Transverse colon (tissue), 4 donors: Measurements from ENCODE around the gene ZNF672. TPM values are rescaled to one million over a fixed set of nuclear protein-coding genes. Genes with fewer than 3 reads are reported as not detected.

Experiments used
- DNase-seq: peaks from one replicate; pipeline ENCODE4 v3.0.0-alpha.2; 2019
- H3K27ac ChIP-seq, 4 donors: fragments of 200-600 bp; sonication (generic); 2 replicates each; pipeline ENCODE4 v1.5.1; 2016 to 2018; ENCODE audit warnings: inconsistent platforms in 4 of 4
- H3K27me3 ChIP-seq: fragments of 200-600 bp; sonication (generic); 2 replicates; pipeline ENCODE4 v1.5.1; 2017; ENCODE audit warnings: inconsistent platforms
- H3K36me3 ChIP-seq, 4 donors: fragments of 200-600 bp; sonication (generic); 2 replicates each; pipeline ENCODE4 v1.5.1; 2017 to 2019; ENCODE audit warnings: inconsistent platforms in 4 of 4
- H3K4me1 ChIP-seq, 4 donors: fragments of 200-600 bp; sonication (generic); 2 replicates each; pipeline ENCODE4 v1.5.1; 2017 to 2020; ENCODE audit warnings: inconsistent platforms in 4 of 4
- H3K4me3 ChIP-seq, 4 donors: fragments of 200-600 bp; sonication (generic); 1 replicate in 1 of 4; 2 replicates in 3 of 4; pipeline versions ENCODE4 v1.5.1 to v1.6.1; 2017 to 2019; ENCODE audit warnings: inconsistent platforms in 4 of 4
- H3K9me3 ChIP-seq, 2 donors: fragments of 200-600 bp; sonication (generic); 2 replicates each; pipeline ENCODE4 v1.5.1; 2017 to 2019; ENCODE audit warnings: inconsistent platforms in 2 of 2
- EP300 ChIP-seq: sonication (generic); formaldehyde crosslinking; IDR thresholded peaks from one replicate; pipeline ENCODE4 v1.6.1; 2017; ENCODE audit warnings: antibody characterized with exemption, low read depth
- POLR2A ChIP-seq: fragments of 450-650 bp; IDR thresholded peaks from one replicate; pipeline ENCODE4 v1.6.1; 2016; ENCODE audit warnings: antibody characterized with exemption, mild to moderate bottlenecking, moderate library complexity
- POLR2AphosphoS5 ChIP-seq, 3 donors: sonication (generic); formaldehyde crosslinking; IDR thresholded peaks; one replicate each; pipeline ENCODE4 v1.6.1; 2016; ENCODE audit warnings: antibody characterized with exemption in 3 of 3
- WGBS, 2 donors: methylation state at CpG; one replicate each; pipeline ENCODE4 v1.1.5; 2018; ENCODE audit warnings: low coverage in 1 of 2; 5-methylcytosine and 5-hydroxymethylcytosine counted together
- in situ Hi-C, 4 donors: fragments of 200-750 bp; cut with MboI; loops; one replicate each; pipeline versions ENCODE4 v1.15.0 to v1.15.1; 2017; ENCODE audit warnings: low sequenced_read_pairs in 3 of 4, low pct_ligation_motif_present in 1 of 4, low pct_unique_long_range_greater_than_20kb in 1 of 4
- intact Hi-C: fragments of 100-400 bp; cut with DNase I; formaldehyde crosslinking; loops from one replicate; pipeline ENCODE4 v1.15.1; 2023; ENCODE audit warnings: low total_unique reads
- total RNA-seq, 4 donors: library from RNA; depleted of rRNA; stranded (reverse); fragments of >200 nt; gene quantifications; one replicate each; pipeline ENCODE4 v1.1.0, GENCODE V29; 2016
- TF ChIP-seq, protein P1 (sequence below), 5 experiments: fragments of 200-600 bp in 3 of 5; fragments of 450-650 bp in 2 of 5; sonication (generic) in 3 of 5; IDR thresholded peaks; 1 replicate in 2 of 5; 2 replicates in 3 of 5; pipeline ENCODE4 v1.5.1; 2016 to 2017; ENCODE audit warnings: antibody characterized with exemption in 5 of 5, inconsistent platforms in 3 of 5, mild to moderate bottlenecking in 2 of 5, moderate library complexity in 1 of 5

ZNF672 gene
- total RNA-seq, 4 donors from 2014 or later: 34.8 to 53.1 (median 44.7) TPM

DNA sequence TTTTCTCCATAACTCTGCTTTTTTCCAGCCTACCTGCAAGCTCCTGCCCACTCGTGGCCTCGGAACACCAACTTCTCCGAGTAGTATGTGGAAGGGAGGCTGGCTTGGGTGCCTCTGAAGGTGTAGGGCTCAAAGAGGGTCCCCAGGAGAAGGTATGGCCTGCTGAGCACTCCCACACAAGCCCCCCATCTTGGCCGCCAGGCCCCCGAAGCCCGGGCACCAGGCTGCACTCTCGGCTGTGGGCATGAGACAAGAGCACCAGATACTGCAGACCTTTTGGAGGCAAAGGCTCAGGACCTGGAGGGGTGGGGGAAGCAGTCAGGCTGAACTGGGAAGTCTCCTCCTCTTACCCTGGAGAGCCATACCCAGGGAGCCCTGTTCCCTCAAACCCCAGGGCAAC, 19.2 kb downstream of the ZNF672 start:
- Histone ChIP-seq H3K27ac (no peak overlapping the region), H3K36me3 (no peaks in the 10 kb centered on the region), H3K27me3 (no peaks in the 10 kb centered on the region), H3K4me3 (no peak overlapping the region), H3K4me1 (peaks cover 9 to 21% (median 15%) of the 10 kb centered on the region in 4 donors), H3K9me3 (no peaks in the 10 kb centered on the region)
- in situ Hi-C loops (no loop called here), intact Hi-C loops (no loop called here)
- no peak for DNase-seq
- 94 to 96% methylated on average over 3 to 7 of the region's 7 CpGs for WGBS, 2 donors
- TF ChIP-seq POLR2AphosphoS5 (IDR thresholded peaks at IDR 0.05) (no peak), EP300 (no peak), POLR2A (no peak)
- TF ChIP-seq, protein P1, sequence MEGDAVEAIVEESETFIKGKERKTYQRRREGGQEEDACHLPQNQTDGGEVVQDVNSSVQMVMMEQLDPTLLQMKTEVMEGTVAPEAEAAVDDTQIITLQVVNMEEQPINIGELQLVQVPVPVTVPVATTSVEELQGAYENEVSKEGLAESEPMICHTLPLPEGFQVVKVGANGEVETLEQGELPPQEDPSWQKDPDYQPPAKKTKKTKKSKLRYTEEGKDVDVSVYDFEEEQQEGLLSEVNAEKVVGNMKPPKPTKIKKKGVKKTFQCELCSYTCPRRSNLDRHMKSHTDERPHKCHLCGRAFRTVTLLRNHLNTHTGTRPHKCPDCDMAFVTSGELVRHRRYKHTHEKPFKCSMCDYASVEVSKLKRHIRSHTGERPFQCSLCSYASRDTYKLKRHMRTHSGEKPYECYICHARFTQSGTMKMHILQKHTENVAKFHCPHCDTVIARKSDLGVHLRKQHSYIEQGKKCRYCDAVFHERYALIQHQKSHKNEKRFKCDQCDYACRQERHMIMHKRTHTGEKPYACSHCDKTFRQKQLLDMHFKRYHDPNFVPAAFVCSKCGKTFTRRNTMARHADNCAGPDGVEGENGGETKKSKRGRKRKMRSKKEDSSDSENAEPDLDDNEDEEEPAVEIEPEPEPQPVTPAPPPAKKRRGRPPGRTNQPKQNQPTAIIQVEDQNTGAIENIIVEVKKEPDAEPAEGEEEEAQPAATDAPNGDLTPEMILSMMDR (IDR thresholded peaks at IDR 0.05): no peak

DNA sequence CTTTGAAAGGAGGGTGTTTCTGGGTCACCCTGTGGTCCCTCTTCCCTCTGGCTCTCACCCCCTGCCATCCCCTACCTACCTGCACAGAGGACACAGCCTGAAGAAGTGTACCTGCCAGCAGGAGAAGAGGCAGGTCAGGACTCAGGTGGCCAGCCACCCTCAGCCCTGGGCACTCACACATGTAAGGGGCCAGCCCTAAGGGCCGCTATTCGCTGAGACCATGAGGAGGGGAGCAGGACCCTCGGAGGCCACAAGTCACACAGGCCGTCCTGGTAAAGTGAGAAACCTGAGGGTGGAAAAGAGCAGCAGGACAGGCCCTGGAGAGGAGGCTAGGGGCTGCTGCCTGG, 19.7 kb downstream of the ZNF672 start:
- peak overlapping the region; percentile 89 to 94 (median 92) for H3K27ac ChIP-seq
- no peak for DNase-seq
- no peaks in the 10 kb centered on the region for H3K9me3 ChIP-seq
- in situ Hi-C loops: no loop called here
- no peak for TF ChIP-seq POLR2A
- TF ChIP-seq, protein P1 (IDR thresholded peaks at IDR 0.05): no peak
- no peak for TF ChIP-seq EP300
- no peak for TF ChIP-seq POLR2AphosphoS5 (IDR thresholded peaks at IDR 0.05)
- no peaks in the 10 kb centered on the region for H3K36me3 ChIP-seq
- 13 to 17% methylated on average over 3 to 4 of the region's 4 CpGs for WGBS, 2 donors
- peak overlapping the region; percentile 42 to 68 (median 47) for H3K4me3 ChIP-seq
- intact Hi-C loops: loop anchor here (2.0 kb wide), 1 partner anchor 19 kb away; the partner anchor contains the start of gene ZNF672
- no peaks in the 10 kb centered on the region for H3K27me3 ChIP-seq
- H3K4me1 ChIP-seq: peaks cover 9 to 26% (median 20%) of the 10 kb centered on the region in 4 donors

DNA sequence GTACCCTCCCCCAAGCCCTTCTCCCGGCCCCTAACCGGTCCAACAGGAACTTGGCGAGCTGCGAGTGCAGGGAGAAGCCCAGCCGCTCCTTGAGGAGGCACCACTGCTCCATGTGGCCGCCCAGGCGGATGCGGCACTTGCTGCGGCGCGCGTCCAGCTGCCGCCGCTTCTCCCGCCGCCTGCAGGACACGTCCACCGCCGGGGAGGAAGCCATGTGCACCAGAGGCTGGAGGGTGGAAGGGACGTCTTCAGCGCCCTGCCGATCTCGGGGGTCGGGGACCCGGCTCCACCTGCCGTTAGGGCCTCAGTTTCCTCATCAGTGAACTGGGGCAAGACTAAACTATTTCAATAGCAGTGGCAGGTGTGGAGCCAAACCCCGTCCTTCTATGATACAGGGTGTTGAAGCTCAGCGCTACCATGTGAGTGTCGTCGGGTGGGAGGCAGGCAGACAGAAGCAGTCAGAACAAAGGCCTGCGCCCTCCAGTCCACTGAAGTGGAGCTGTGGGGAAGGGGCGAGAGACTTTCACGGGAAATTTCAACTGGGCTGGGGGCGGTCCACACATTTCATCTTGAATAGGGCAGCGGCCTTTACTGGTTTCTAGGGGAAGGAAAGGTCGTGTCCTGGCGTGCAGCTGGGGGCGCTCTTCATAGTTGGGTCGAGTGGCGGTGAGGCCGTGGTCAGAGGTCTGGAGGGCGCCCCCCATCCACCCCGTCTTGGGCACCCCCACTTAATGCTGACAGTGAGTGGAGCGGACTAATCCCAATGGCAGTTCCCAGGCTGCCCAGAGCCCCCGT, 20.3 kb downstream of the ZNF672 start:
- H3K27ac ChIP-seq: peak overlapping the region; percentile 89 to 94 (median 92)
- peak overlapping the region; percentile 42 to 68 (median 47) for H3K4me3 ChIP-seq
- no peaks in the 10 kb centered on the region for H3K9me3 ChIP-seq
- no peaks in the 10 kb centered on the region for H3K27me3 ChIP-seq
- no peaks in the 10 kb centered on the region for H3K36me3 ChIP-seq
- intact Hi-C loops (loop anchor here (2.0 kb wide), 1 partner anchor 19 kb away; the partner anchor contains the start of gene ZNF672), in situ Hi-C loops (no loop called here)
- H3K4me1 ChIP-seq: peaks cover 9 to 30% (median 23%) of the 10 kb centered on the region in 4 donors
- WGBS, 2 donors: 1% methylated on average over 39 of the region's 45 CpGs; no CpG with 5 or more reads in 1 of the 2 donors
- DNase-seq: peak; percentile 79
- peak in 2 of 3 donors; percentile 68 to 80 for TF ChIP-seq POLR2AphosphoS5 (IDR thresholded peaks at IDR 0.05)
- TF ChIP-seq POLR2A: peak; percentile 59
- TF ChIP-seq EP300: no peak
- TF ChIP-seq, protein P1 (IDR thresholded peaks at IDR 0.05): peak; percentile 34 to 53 (median 41)
